HG03457 (cell line): ENCODE results near the gene TARS1.
"Not testable (repeated sequence)": the region's sequence is repeated elsewhere in the genome, so short reads cannot be mapped to it uniquely, and the experiment has no call there.

Source experiments
- ATAC-seq: cut with Tn5 transposase; IDR thresholded peaks from one replicate; pipeline ENCODE4 v1.9.1; 2021; ENCODE audit warnings: moderate number of reproducible peaks; ENCODE audit not compliant: unreplicated experiment

Gene TARS1

DNA sequence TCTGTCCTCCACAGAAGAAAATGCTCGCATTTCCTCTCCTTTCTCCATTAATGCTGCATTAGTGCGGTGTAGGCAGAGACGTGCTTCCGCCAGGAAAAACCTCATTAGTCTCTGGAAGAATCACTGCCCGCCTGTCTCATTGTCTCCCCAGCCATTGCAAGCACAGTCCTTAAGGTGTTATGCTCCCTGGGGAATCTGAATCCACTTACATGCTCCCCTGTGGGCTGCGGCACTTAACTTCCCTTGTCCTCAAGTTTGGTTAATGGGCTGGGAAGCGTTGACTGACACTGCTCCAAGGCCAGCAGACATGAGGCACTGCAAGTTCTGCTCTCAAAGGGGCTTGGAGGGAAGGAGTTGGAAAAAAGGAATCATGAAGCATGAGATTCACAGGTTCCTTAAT is 41.6 kb downstream of the TARS1 start:
- no peak for ATAC-seq

GRCh38 chr5:33487236-33487635 is 46.5 kb downstream of the TARS1 start:
- no peak for ATAC-seq

GRCh38 chr5:33488558-33489355 is 48.0 kb downstream of the TARS1 start:
- ATAC-seq = no peak

- ATAC-seq = no peak
These were observed 48.8 kb downstream of the TARS1 start for GRCh38 chr5:33489481-33490067.

DNA sequence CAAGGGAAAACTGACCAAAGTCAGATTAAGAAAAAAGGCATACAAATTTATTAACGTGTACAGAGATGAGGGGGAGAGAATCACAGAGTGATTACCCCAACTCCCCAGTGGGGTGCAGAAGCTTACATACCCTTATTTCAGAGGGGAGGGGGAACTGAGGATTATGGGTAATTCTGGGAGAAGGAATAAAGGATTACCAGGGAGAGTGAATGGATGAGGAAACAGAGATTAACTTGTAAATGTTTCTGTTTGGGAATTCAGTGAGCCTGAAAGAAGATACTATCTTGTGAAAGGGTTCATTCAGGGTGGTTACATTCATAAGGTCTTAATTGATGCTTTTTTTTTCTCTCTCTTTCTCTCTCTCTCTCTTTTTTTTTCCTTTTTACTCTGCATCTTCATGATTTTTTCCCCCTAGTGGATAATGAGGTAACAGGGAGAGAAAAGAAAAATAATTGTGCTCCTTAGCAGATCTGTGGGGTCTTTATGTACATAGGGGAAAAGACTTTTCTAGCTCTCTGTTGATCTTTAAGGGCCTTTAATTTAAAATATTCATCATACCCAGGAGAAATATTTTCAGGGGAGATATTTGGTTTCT is 49.4 kb downstream of the TARS1 start:
- ATAC-seq = no peak

- ATAC-seq = no peak
These were observed 51.2 kb downstream of the TARS1 start for GRCh38 chr5:33491941-33492340.

DNA sequence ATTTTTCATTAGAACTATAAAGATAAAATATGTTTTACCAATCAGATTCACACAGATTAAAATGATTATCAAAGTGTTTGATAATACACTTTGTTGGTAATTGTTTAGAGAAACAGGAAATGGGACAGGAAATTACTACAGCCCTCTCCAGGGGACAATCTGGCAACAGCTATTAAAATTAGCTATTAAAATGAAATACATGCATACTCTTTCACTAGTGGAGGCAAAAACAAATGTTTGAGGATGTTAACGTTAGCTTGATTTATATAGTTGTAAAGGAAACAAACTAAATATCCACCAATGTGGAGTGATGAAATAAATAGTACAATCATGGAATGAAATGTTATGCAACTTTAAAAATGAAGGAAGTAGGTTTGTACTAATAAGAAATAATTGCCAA is 53.7 kb downstream of the TARS1 start:
- ATAC-seq = no peak

DNA sequence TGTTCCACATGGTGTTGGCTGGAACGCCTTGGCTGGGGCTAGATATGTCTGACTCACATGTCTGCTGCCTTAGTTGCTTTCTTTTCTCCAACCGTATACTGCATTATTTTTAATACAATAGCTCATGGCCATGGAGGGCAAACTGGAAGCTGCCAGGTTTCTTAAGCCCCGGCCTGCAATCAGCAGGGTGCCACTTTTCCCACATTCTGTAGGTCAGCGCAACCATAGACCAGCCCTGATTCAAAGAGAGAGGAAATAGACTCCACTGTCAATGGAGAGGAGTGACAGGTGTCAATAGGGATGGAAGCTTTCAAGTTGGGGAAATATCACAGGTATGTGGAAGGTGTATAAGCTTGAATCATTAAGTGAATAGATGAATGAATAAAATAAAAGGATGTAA is 60.5 kb downstream of the TARS1 start:
- ATAC-seq = no peak

- ATAC-seq = no peak
These were observed 61.1 kb downstream of the TARS1 start for GRCh38 chr5:33501899-33502298.

DNA sequence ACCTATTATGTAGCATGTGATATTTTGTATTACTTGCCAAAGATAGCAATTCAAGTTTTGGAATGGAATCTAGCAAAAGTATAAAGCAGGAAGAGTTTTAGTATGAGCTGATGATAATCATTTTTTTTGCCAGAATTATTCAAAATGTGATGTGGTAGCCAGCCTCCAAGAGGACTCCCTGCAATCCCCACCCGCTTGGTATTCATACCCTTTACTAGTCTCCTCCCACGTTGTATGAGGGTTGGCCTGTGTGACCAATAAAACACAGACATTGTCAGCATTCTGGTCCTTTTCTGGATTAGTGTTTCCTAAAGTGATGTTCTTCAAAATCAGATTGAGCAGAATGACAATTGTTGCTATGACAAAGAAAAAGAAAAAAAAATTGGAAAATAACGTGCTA is 63.8 kb downstream of the TARS1 start:
- no peak for ATAC-seq

- no peak for ATAC-seq
These were observed 66.7 kb downstream of the TARS1 start for GRCh38 chr5:33507426-33507825.

GRCh38 chr5:33509036-33509435 is 68.3 kb downstream of the TARS1 start:
- no peak for ATAC-seq

DNA sequence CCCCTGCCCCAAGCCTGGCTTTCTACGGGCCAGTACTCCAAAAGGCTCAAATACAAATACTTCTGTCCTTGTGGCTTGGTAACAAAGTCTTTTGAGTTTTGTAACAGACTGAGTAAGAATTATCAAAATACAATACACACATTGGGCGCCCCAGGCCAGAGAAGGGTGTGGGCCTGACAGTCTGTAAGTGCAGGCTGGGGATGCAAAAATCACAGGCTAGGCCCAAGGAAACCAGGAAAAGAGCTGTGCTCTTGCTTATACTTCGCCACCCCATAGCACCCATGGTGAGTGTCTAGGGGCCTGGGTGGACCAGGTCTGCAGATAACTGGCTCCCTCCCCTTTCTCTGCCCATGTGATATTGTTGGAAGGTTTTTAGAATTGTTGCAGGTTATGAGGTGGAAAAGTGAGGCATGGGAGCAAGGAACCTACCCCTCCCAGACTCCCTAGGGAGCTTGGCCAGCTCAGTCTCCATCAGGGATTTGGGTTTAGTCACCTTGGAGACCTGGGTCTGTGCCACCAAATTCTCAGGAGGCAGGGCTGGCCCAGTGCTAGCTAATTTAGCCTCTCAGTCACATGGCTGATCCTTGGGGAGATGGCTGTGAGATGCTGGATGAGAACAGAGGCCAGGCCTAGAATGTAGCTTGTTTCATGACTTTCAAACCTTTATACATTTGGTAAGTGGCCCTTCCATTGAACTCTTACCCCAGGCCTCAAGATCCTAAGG is 72.9 kb downstream of the TARS1 start:
- ATAC-seq = no peak

- ATAC-seq = not testable (repeated sequence)
These were observed 74.6 kb downstream of the TARS1 start for GRCh38 chr5:33515366-33515765.

DNA sequence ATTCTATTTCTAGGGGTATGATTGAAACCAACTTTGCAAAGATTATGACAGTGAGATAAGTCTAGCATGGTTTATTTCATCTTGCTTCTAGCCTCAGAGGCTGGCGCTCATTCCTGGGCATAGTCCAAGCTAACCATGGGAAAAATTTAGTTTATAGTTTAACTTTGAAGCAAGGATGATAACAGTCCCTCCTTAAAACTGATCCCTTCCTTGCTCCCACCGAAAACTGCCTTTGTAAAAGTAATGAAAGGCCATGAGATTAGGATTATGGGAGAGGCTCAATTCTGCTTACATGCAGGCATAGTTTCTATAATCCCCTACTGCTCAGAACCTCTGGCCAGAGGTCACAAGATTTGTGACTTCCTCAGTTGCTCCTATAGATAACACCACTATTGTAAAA is 75.7 kb downstream of the TARS1 start:
- no peak for ATAC-seq
